IMR-90 (cell line): ENCODE data around the gene CTRB1. TPM values are rescaled to one million over a fixed set of nuclear protein-coding genes. Genes with fewer than 3 reads are reported as not detected.
A peak's percentile ranks its signal among the peaks of the same experiment; 100 is the strongest.

Experiments
- ATAC-seq: fragments of 200-7000 bp; cut with Tn5 transposase; 2 replicates; pipeline ENCODE4 v1.9.1; 2020; ENCODE audit warnings: low read depth, mild to moderate bottlenecking, moderate library complexity
- BruUV-seq: library from RNA; stranded (reverse); fragments of 400-500 nt; replicated peaks from 2 replicates; lab custom pipeline; 2021; lab: Mats Ljungman, UMichigan
- CTCF ChIA-PET: fragments of 300-600 bp; formaldehyde crosslinking; extraction: SDS; loops from one replicate; lab custom pipeline; 2021; ENCODE audit warnings: antibody characterized with exemption; lab: Yijun Ruan, JAX
- POLR2A ChIA-PET: fragments of 300-600 bp; sonication (Branson Sonifier 250); formaldehyde crosslinking; loops from one replicate; lab custom pipeline; 2022; ENCODE audit warnings: antibody characterized with exemption; ENCODE audit not compliant: unreplicated experiment; lab: Charles Lee
- DNase-seq: peaks from one replicate; pipeline ENCODE4 v3.0.0; 2013
- H2AFZ ChIP-seq: replicated peaks from 2 replicates; pipeline ENCODE3; 2013; ENCODE audit warnings: low read length, mild to moderate bottlenecking; ENCODE audit not compliant: poor library complexity
- H2AK5ac ChIP-seq: 2 replicates; pipeline ENCODE4 v1.6.1; 2013; ENCODE audit warnings: low read depth, low read length, inconsistent platforms
- H2AK9ac ChIP-seq: replicated peaks from 2 replicates; pipeline ENCODE3; 2013; ENCODE audit warnings: mild to moderate bottlenecking, low read depth, low read length, moderate library complexity; ENCODE audit not compliant: poor library complexity
- H2BK120ac ChIP-seq: 2 replicates; pipeline ENCODE4 v1.6.1; 2013; ENCODE audit warnings: low read depth, low read length, inconsistent platforms
- H2BK15ac ChIP-seq: 3 replicates; pipeline ENCODE4 v1.6.1; 2013; ENCODE audit warnings: low read depth, low read length, inconsistent platforms
- H2BK20ac ChIP-seq: 2 replicates; pipeline ENCODE4 v1.6.1; 2013; ENCODE audit warnings: low read depth, mild to moderate bottlenecking, inconsistent platforms, low read length, moderate library complexity
- H2BK5ac ChIP-seq: 2 replicates; pipeline ENCODE4 v1.6.1; 2013; ENCODE audit warnings: mild to moderate bottlenecking, low read depth, low read length, inconsistent platforms; ENCODE audit not compliant: poor library complexity, severe bottlenecking
- H3K14ac ChIP-seq: replicated peaks from 2 replicates; pipeline ENCODE4 v1.6.1; 2013; ENCODE audit warnings: low read depth, low read length, inconsistent platforms
- H3K18ac ChIP-seq: 2 replicates; pipeline ENCODE4 v1.6.1; 2013; ENCODE audit warnings: low read depth, low read length, control low read depth
- H3K23ac ChIP-seq: 2 replicates; pipeline ENCODE4 v1.6.1; 2013; ENCODE audit warnings: low read depth, low read length, inconsistent platforms
- H3K27ac ChIP-seq: 2 replicates; pipeline ENCODE4 v1.5.1; 2013; ENCODE audit warnings: mild to moderate bottlenecking, control low read depth, low read length; ENCODE audit not compliant: insufficient read depth
- H3K27me3 ChIP-seq: 2 replicates; pipeline ENCODE4 v1.6.1; 2013; ENCODE audit warnings: low read length; ENCODE audit not compliant: control insufficient read depth, insufficient read depth
- H3K36me3 ChIP-seq: 2 replicates; pipeline ENCODE4 v1.6.1; 2013; ENCODE audit warnings: low read length, mixed read lengths; ENCODE audit not compliant: control insufficient read depth, insufficient read depth
- H3K4ac ChIP-seq: 2 replicates; pipeline ENCODE4 v1.6.1; 2013; ENCODE audit warnings: low read depth, low read length, inconsistent platforms
- H3K4me1 ChIP-seq: 2 replicates; pipeline ENCODE4 v1.6.1; 2013; ENCODE audit warnings: low read length, mixed read lengths; ENCODE audit not compliant: control insufficient read depth, insufficient read depth
- H3K4me2 ChIP-seq: 2 replicates; pipeline ENCODE4 v1.6.1; 2013; ENCODE audit warnings: low read depth, mild to moderate bottlenecking, control low read depth, low read length, moderate library complexity
- H3K4me3 ChIP-seq: 2 replicates; pipeline ENCODE4 v1.5.1; 2013; ENCODE audit warnings: low read depth, mild to moderate bottlenecking, control low read depth, low read length, moderate library complexity; ENCODE audit not compliant: insufficient read depth
- H3K56ac ChIP-seq: 2 replicates; pipeline ENCODE4 v1.6.1; 2013; ENCODE audit warnings: low read length, inconsistent platforms; ENCODE audit not compliant: insufficient read depth; ENCODE audit errors: extremely low read depth
- H3K79me1 ChIP-seq, 2 experiments: 2 replicates each; pipeline ENCODE4 v1.6.1; 2013; ENCODE audit warnings: low read length in 2 of 2, inconsistent platforms in 1 of 2, low read depth in 1 of 2
- H3K9ac ChIP-seq: 2 replicates; pipeline ENCODE4 v1.6.1; 2013; ENCODE audit warnings: low read depth, low read length, control low read depth
- H3K9me1 ChIP-seq: 2 replicates; pipeline ENCODE4 v1.6.1; 2013; ENCODE audit warnings: low read length, inconsistent platforms; ENCODE audit not compliant: insufficient read depth
- H3K9me3 ChIP-seq: 2 replicates; pipeline ENCODE4 v1.6.1; 2013; ENCODE audit warnings: low read length; ENCODE audit not compliant: control insufficient read depth, insufficient read depth
- H4K20me1 ChIP-seq: 2 replicates; pipeline ENCODE4 v1.6.1; 2013; ENCODE audit warnings: low read length, inconsistent platforms; ENCODE audit not compliant: insufficient read depth
- H4K5ac ChIP-seq: 2 replicates; pipeline ENCODE4 v1.6.1; 2013; ENCODE audit warnings: mild to moderate bottlenecking, low read depth, low read length, control low read depth
- H4K8ac ChIP-seq, 2 experiments: 2 replicates each; pipeline ENCODE4 v1.6.1; 2013; ENCODE audit warnings: low read depth in 2 of 2, low read length in 2 of 2, control low read depth in 1 of 2, inconsistent platforms in 1 of 2
- H4K91ac ChIP-seq: 2 replicates; pipeline ENCODE4 v1.6.1; 2013; ENCODE audit warnings: low read depth, low read length, inconsistent platforms; ENCODE audit not compliant: insufficient read depth
- CEBPB ChIP-seq: IDR thresholded peaks from 2 replicates; pipeline ENCODE4 v1.6.1; 2012; ENCODE audit warnings: low read depth, low read length, improper control_type of control experiment
- FOS ChIP-seq: fragments of 150-350 bp; IDR thresholded peaks from 2 replicates; pipeline ENCODE4 v1.6.1; 2016; ENCODE audit warnings: low read depth, low read length
- NFE2L2 ChIP-seq: fragments of 150-350 bp; IDR thresholded peaks from 2 replicates; pipeline ENCODE4 v1.6.1; 2016; ENCODE audit warnings: low read depth, mild to moderate bottlenecking, low read length
- POLR2A ChIP-seq: IDR thresholded peaks from 2 replicates; pipeline ENCODE4 v1.6.1; 2012; ENCODE audit warnings: mild to moderate bottlenecking, low read depth, low read length
- RFX5 ChIP-seq: IDR thresholded peaks from 2 replicates; pipeline ENCODE4 v1.8.0; 2012; ENCODE audit warnings: low read depth, mild to moderate bottlenecking, low read length, moderate library complexity
- WGBS, 2 experiments: methylation state at CpG; one replicate each; pipeline versions ENCODE4 v1.1.5 to v1.1.7; 2013; ENCODE audit warnings: missing lambda C conversion rate in 2 of 2; ENCODE audit not compliant: insufficient read length in 1 of 2; ENCODE audit errors: extremely low coverage in 2 of 2; 5-methylcytosine and 5-hydroxymethylcytosine counted together
- dilution Hi-C: fragments of 300-500 bp; cut with HindIII; formaldehyde crosslinking; loops from one replicate; pipeline ENCODE4 v1.14.3; 2018; ENCODE audit warnings: low sequenced_read_pairs; ENCODE audit not compliant: unreplicated experiment
- in situ Hi-C: fragments of 300-500 bp; cut with MboI; formaldehyde crosslinking; loops from 3 replicates; pipeline ENCODE4 v1.14.3; 2019; ENCODE audit warnings: low sequenced_read_pairs, inconsistent platforms, mixed read lengths
- intact Hi-C: fragments of 100-400 bp; cut with micrococcal nuclease; formaldehyde crosslinking; loops from 2 replicates; pipeline ENCODE4 v1.10.0; 2022
- polyA plus RNA-seq, 3 experiments: library from polyadenylated mRNA; depleted of rRNA; stranded (reverse); fragments of >200 nt; gene quantifications; 2 replicates each; pipeline ENCODE4 v1.2.3, GENCODE V29; 2012; ENCODE audit warnings: low replicate concordance in 1 of 3
- total RNA-seq: library from RNA; depleted of rRNA; stranded (reverse); fragments of >200 nt; gene quantifications from 2 replicates; pipeline ENCODE4 v1.2.3, GENCODE V29; 2012

The CTRB1 gene
- total and polyA plus RNA-seq, 2 of the 4 experiments (the other 2 are of a cell fraction) = not detected

GRCh38 chr16:75263291-75263962 is 44.6 kb downstream of the CTRB1 start:
- peak overlapping the region; percentile 47 for H2AK5ac ChIP-seq
- peak overlapping the region; percentile 92 for H3K23ac ChIP-seq
- H2BK15ac ChIP-seq = peak overlapping the region; percentile 40; the same call in 1 of the 3 replicates
- dilution Hi-C loops = no loop called here
- WGBS, 2 experiments = 65% methylated on average over 5 of the region's 14 CpGs; no CpG with 5 or more reads in 1 of the 2 experiments
- H2BK20ac ChIP-seq = no peak overlapping the region
- H3K4ac ChIP-seq = peak overlapping the region; percentile 96
- no peaks in the 10 kb centered on the region for H3K9me3 ChIP-seq
- peak overlapping the region; percentile 97 for H3K27ac ChIP-seq
- H3K36me3 ChIP-seq = peaks cover 7% of the 10 kb centered on the region; the same call in 1 of the 2 replicates
- H3K9ac ChIP-seq = peak overlapping the region; percentile 92
- TF ChIP-seq RFX5 (no peak), CEBPB (no peak), POLR2A (no peak), FOS (peak; percentile 3; the same call in 1 of the 2 replicates), NFE2L2 (no peak)
- DNase-seq (no peak), ATAC-seq (peak; percentile 1; the same call in 1 of the 2 replicates)
- peak overlapping the region; percentile 94 for H3K4me3 ChIP-seq
- peak overlapping the region; percentile 76; the same call in 1 of the 2 replicates for H4K91ac ChIP-seq
- no peak overlapping the region; the same call in 1 of the 2 replicates for H3K18ac ChIP-seq
- H4K8ac ChIP-seq = peak overlapping the region in 1 of 2 experiments; percentile 42; a peak in 1 of 4 replicates
- intact Hi-C loops = no loop called here
- ChIA-PET POLR2A (no interaction called here), CTCF (no interaction called here)
- peak overlapping the region; percentile 70 for H2AFZ ChIP-seq
- peaks cover 50% of the 10 kb centered on the region for H3K4me1 ChIP-seq
- no peaks in the 10 kb centered on the region for H3K27me3 ChIP-seq
- peak overlapping the region; percentile 93 for H3K4me2 ChIP-seq
- H3K9me1 ChIP-seq = peaks cover 45% of the 10 kb centered on the region
- H2BK120ac ChIP-seq = peak overlapping the region; percentile 66
- peak overlapping the region; percentile 11; the same call in 1 of the 2 replicates for H3K56ac ChIP-seq
- H2AK9ac ChIP-seq = peak overlapping the region; percentile 59
- H4K5ac ChIP-seq = no peak overlapping the region
- peaks cover 5 to 71% of the 10 kb centered on the region in 2 experiments; a peak in 3 of 4 replicates for H3K79me1 ChIP-seq
- H2BK5ac ChIP-seq = peak overlapping the region; percentile 85
- H4K20me1 ChIP-seq = peaks cover 64% of the 10 kb centered on the region
- peak overlapping the region; percentile 92 for H3K14ac ChIP-seq
- no TSS peak for BruUV-seq
- in situ Hi-C loops = no loop called here
